NT2/D1 (cell line): ENCODE measurements around the gene RPS6KA4.

Experiments used
- DNase-seq: peaks from one replicate; pipeline ENCODE4 v3.0.0-alpha.2; 2011; ENCODE audit warnings: low read depth, low spot score
- H3K27me3 ChIP-seq: 2 replicates; pipeline ENCODE4 v1.6.0; 2011; ENCODE audit warnings: mild to moderate bottlenecking; ENCODE audit not compliant: insufficient read length, insufficient read depth
- H3K36me3 ChIP-seq: 2 replicates; pipeline ENCODE4 v1.6.1; 2011; ENCODE audit warnings: mild to moderate bottlenecking, low read length, mixed read lengths; ENCODE audit not compliant: insufficient read depth, insufficient read length
- H3K4me1 ChIP-seq: 2 replicates; pipeline ENCODE4 v1.5.1; 2011; ENCODE audit not compliant: insufficient read depth, insufficient read length
- H3K4me3 ChIP-seq: 2 replicates; pipeline ENCODE4 v1.5.1; 2011; ENCODE audit warnings: low read depth; ENCODE audit not compliant: insufficient read length
- H3K9ac ChIP-seq: 2 replicates; pipeline ENCODE4 v1.6.0; 2011; ENCODE audit warnings: low read depth; ENCODE audit not compliant: insufficient read length
- H3K9me3 ChIP-seq: 2 replicates; pipeline ENCODE4 v1.5.1; 2011; ENCODE audit warnings: mild to moderate bottlenecking, low read length; ENCODE audit not compliant: insufficient read depth
- SUZ12 ChIP-seq: IDR thresholded peaks from 2 replicates; pipeline ENCODE4 v1.6.1; 2011; ENCODE audit not compliant: insufficient read length, insufficient read depth; ENCODE audit errors: extremely low read depth
- YY1 ChIP-seq: IDR thresholded peaks from 2 replicates; pipeline ENCODE4 v1.6.1; 2011; ENCODE audit not compliant: insufficient read length, insufficient read depth
- ZNF274 ChIP-seq: IDR thresholded peaks from 2 replicates; pipeline ENCODE4 v1.6.1; 2011; ENCODE audit warnings: mild to moderate bottlenecking, low read depth, low read length

Gene RPS6KA4

DNA sequence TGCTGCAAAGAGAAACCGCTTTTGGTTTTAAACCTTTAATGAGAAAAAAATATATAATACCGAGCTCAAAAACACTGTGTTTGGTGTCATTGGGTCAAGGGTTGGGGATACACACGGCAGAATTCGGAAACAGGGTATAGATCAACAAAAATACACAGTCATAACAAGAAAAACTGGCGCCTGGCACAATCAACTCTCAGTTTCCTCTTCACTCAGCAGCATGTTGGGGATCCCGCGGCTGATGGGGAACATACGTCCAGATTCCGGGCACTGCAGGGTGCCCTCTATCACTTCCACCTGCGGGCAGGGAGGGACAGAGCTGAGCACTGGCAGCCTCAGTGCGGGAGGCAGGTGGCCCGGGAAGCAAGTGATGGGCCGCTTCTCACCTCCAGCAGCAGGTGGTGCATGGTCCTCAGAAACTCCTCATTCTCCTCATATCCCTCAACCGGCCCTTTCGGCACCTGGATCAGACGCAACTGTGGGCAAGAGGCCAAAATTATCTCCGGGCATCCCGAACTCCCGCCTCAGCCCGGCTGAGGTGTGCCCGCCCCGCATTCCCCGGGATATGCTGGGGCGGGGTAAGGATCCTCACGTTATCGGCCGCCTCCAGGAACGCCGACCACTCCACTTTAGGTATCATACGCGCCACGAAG is 42.2 kb upstream of the RPS6KA4 start:
- H3K9ac ChIP-seq, result peak overlapping the region; percentile 96
- TF ChIP-seq ZNF274 (no peak), YY1 (no peak), SUZ12 (no peak)
- no peak for DNase-seq
- no peaks in the 10 kb centered on the region for H3K27me3 ChIP-seq
- H3K4me1 ChIP-seq, result peaks cover 15% of the 10 kb centered on the region
- H3K4me3 ChIP-seq, result peak overlapping the region; percentile 94
- peaks cover 69% of the 10 kb centered on the region for H3K36me3 ChIP-seq
- H3K9me3 ChIP-seq, result no peaks in the 10 kb centered on the region

DNA sequence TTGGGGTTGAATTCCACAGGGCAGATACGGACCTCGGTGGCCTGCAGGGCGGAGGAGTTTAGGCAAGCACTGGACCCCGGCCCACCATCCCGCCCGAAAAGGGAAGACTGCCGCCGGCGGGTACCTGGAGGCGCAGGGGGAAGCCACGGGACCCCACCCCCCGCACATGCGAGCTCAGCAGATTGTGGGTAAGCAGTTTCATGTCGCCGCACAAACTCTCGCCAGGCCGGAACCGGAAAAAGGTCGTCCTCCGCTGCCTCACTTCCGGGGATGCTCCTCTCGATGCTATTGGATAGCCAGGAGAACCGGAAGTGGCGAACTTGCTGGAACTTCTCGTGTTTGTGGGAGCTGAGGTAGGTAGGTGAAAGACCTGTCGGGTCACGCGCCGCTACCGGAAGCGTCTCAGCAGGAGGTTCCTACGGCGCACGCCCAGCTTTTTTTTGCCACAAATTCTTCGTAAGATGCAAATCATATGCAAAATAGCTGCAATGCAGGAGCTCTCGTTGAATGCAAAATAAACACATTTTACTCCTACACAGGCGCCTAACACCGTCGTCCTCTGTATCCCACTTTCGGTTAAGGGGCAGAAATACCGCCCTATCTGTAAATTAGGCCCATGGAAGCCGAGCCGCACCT is 41.5 kb upstream of the RPS6KA4 start, which contains the start of gene TRMT112:
Gene TRMT112, minus strand, starts transcription at position 235 of the 636 bp plus-strand sequence. Its CDS starts 33 bp downstream, at position 202.
- Histone ChIP-seq H3K36me3 (peaks cover 73% of the 10 kb centered on the region), H3K9ac (peak within 1 kb of the TSS; percentile 96), H3K4me1 (peaks cover 20% of the 10 kb centered on the region), H3K9me3 (no peaks in the 10 kb centered on the region), H3K27me3 (no peaks in the 10 kb centered on the region), H3K4me3 (peak within 1 kb of the TSS; percentile 94)
- peak; percentile 96 for DNase-seq
- no peak for TF ChIP-seq YY1
- no peak for TF ChIP-seq ZNF274
- no peak for TF ChIP-seq SUZ12

DNA sequence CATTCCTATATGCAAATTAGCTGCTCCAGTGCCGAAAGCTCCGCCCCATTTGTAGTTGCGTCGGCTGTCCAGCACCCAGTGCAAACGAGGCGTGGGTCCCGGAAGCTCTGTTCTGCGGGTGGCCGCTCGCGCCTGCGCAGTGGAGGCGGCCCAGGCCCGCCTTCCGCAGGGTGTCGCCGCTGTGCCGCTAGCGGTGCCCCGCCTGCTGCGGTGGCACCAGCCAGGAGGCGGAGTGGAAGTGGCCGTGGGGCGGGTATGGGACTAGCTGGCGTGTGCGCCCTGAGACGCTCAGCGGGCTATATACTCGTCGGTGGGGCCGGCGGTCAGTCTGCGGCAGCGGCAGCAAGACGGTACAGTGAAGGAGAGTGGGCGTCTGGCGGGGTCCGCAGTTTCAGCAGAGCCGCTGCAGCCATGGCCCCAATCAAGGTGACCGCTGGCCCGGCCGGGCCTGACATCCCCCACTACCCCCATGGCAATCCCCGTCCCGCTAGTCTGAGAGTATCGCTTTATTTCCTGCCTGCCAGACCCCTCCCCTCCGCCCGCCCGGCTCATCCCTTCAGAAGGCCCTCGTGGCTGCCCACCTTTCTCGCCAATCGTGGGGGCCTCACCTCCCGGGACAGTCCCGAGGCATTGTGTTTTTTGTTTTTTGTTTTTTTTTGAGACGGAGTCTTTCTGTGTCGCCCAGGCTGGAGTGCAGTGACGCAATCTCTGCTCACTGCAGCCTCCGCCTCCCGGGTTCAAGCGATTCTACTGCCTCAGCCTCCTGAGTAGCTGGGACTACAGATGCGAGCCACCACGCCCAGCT is 40.8 kb upstream of the RPS6KA4 start, which contains the start of gene PRDX5:
Gene PRDX5, plus strand, starts transcription at position 161 of the 805 bp plus-strand sequence. Its CDS starts 95 bp downstream, at position 256.
- no peak for TF ChIP-seq SUZ12

DNA sequence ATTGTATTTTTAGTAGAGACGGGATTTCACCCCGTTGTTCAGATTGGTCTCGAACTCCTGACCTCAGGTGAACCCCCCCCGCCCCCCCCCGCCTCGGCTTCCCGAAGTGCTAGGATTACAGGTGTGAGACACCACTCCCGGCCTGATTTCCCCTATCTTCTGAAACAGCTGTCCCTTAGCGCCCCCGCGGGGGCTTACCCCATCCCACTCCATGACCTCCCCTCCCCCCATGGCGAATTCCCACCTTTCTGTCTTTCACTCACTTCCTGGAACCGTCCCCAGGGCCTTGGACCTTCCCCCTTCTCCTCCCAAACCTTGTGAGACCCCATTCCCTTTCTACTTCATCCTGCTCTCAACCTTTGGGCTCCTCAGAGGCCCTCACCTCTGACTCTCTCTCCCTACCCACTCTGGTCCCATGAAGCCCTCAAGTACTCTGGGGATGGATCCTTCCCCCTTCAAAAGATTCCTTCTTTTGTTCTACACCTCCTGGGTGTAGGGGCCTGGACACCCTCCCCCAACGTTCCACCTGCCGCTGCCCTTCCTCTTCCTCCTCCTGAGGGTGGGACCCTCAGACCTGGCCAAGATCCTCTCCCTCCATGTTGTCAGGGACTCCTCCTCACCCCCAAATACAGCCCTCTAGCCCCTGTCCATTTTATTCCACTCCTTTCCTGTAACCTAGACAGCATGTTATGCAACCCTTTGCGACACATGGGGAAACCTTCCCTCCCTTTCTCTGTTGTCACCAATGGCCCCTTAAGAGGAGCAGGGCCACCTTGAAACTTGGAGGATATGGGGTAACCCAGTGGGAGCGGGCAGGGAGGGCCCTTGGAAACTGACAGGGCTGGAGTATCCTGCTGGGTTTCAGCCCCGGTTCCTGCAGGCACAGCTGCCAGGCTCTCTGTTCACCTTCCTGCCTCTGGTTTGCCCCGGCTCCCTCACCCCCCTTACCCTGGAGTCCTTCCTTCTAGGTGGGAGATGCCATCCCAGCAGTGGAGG is 39.9 kb upstream of the RPS6KA4 start:
- H3K4me1 ChIP-seq, result peaks cover 35% of the 10 kb centered on the region
- TF ChIP-seq YY1 (no peak), ZNF274 (no peak), SUZ12 (no peak)
- peak overlapping the region; percentile 77 for H3K9ac ChIP-seq
- DNase-seq, result no peak
- H3K9me3 ChIP-seq, result no peaks in the 10 kb centered on the region
- H3K4me3 ChIP-seq, result peak overlapping the region; percentile 94
- H3K27me3 ChIP-seq, result no peaks in the 10 kb centered on the region
- peaks cover 71% of the 10 kb centered on the region for H3K36me3 ChIP-seq

More for the DNA sequence above, 40.8 kb upstream of the RPS6KA4 start, which contains the start of gene PRDX5:
- Histone ChIP-seq H3K36me3 (peaks cover 73% of the 10 kb centered on the region), H3K9ac (peak within 1 kb of the TSS; percentile 96), H3K27me3 (no peaks in the 10 kb centered on the region), H3K4me3 (peak within 1 kb of the TSS; percentile 94), H3K9me3 (no peaks in the 10 kb centered on the region), H3K4me1 (peaks cover 27% of the 10 kb centered on the region)
- DNase-seq, result peak; percentile 90

DNA sequence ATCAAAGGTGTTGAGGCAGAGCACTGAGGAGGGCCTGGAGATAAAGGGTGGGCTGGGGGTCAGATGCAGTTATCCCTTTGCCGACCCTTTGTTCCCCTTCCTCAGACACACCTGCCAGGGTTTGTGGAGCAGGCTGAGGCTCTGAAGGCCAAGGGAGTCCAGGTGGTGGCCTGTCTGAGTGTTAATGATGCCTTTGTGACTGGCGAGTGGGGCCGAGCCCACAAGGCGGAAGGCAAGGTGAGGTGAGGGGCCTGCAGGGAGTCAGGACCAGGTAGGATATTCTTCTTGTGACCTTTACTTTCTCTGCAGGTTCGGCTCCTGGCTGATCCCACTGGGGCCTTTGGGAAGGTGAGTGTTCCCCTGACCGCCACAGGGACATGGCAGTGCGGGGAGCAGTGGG is 38.4 kb upstream of the RPS6KA4 start:
- DNase-seq, result no peak
- H3K4me1 ChIP-seq, result peaks cover 41% of the 10 kb centered on the region
- no peak for TF ChIP-seq SUZ12
- no peak for TF ChIP-seq YY1
- TF ChIP-seq ZNF274, result no peak
- H3K9me3 ChIP-seq, result no peaks in the 10 kb centered on the region
- peak overlapping the region; percentile 44 for H3K9ac ChIP-seq
- H3K36me3 ChIP-seq, result peaks cover 56% of the 10 kb centered on the region
- no peak overlapping the region for H3K4me3 ChIP-seq
- H3K27me3 ChIP-seq, result no peaks in the 10 kb centered on the region

DNA sequence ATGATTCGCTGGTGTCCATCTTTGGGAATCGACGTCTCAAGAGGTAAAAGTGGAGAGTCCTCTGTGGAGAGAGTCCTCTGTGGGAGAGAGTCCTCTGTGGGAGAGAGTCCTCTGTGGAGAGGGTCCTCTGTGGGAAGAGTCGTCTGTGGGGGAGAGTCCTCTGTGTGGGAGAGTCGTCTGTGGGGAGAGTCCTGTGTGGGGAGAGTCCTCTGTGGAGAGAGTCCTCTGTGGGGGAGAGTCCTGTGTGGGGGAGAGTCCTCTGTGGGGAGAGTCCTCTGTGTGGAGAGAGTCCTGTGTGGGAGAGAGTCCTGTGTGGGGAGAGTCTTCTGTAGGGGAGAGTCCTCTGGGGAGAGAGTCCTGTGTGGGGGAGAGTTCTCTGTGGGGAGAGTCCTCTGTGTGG is 37.9 kb upstream of the RPS6KA4 start:
- TF ChIP-seq ZNF274 (no peak), YY1 (no peak), SUZ12 (no peak)
- Histone ChIP-seq H3K36me3 (peaks cover 53% of the 10 kb centered on the region), H3K4me1 (peaks cover 38% of the 10 kb centered on the region), H3K27me3 (no peaks in the 10 kb centered on the region), H3K4me3 (no peak overlapping the region), H3K9ac (peak overlapping the region; percentile 53), H3K9me3 (no peaks in the 10 kb centered on the region)
- DNase-seq, result no peak

DNA sequence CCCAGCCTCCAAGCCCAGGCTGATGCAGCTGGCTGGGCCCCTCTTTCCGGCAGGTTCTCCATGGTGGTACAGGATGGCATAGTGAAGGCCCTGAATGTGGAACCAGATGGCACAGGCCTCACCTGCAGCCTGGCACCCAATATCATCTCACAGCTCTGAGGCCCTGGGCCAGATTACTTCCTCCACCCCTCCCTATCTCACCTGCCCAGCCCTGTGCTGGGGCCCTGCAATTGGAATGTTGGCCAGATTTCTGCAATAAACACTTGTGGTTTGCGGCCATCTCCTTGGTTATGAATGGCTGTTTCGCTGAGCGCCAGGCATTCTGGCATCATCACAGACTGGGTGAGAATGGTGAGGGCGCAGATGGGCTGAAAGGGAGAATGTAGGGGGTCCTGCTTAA is 37.4 kb upstream of the RPS6KA4 start:
- Histone ChIP-seq H3K36me3 (peaks cover 47% of the 10 kb centered on the region), H3K4me3 (no peak overlapping the region), H3K9ac (no peak overlapping the region), H3K4me1 (peaks cover 34% of the 10 kb centered on the region), H3K27me3 (no peaks in the 10 kb centered on the region), H3K9me3 (no peaks in the 10 kb centered on the region)
- TF ChIP-seq YY1 (no peak), SUZ12 (no peak), ZNF274 (no peak)
- no peak for DNase-seq
